NCI-H1048 (cell line): Measurements from ENCODE around the gene SH3D19.

Source experiments
- DNase-seq: peaks from one replicate; lab custom pipeline; 2025; lab: John Stamatoyannopoulos, UW

SH3D19 gene

GRCh38 chr4:151195801-151196200 is 129.6 kb downstream of the SH3D19 start:
- DNase-seq = no peak

GRCh38 chr4:151193414-151193813 is 132.0 kb downstream of the SH3D19 start:
- no peak for DNase-seq

- DNase-seq = no peak
Measured at GRCh38 chr4:151192556-151193235, 132.7 kb downstream of the SH3D19 start.

GRCh38 chr4:151184523-151185458 is 140.6 kb downstream of the SH3D19 start:
- DNase-seq = no peak

DNA sequence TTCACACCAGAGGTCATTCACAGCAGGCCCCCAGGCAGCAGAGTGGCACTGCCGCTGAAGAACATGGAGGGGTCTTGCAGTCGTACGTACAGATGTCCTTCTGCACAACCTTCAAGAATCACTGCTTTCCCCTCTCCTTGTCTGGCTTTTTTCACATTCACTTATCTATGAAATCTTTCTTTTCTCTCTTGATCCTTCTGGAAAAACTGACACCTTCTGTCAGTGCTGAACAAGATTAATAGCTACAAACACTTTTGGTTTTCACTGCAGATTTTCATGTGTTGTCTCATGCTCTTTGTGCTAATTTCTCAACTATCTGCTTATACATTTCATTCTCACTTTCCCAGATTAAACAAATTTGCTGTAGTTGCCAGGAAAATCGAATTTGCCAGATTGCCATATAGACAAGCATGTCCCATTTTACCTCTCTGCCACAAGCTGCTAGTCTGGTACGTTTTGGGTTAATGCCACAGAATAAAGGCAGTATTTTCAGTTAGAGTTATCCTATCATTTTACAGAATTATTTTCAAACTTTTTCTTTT is 142.9 kb downstream of the SH3D19 start:
- DNase-seq = no peak

DNA sequence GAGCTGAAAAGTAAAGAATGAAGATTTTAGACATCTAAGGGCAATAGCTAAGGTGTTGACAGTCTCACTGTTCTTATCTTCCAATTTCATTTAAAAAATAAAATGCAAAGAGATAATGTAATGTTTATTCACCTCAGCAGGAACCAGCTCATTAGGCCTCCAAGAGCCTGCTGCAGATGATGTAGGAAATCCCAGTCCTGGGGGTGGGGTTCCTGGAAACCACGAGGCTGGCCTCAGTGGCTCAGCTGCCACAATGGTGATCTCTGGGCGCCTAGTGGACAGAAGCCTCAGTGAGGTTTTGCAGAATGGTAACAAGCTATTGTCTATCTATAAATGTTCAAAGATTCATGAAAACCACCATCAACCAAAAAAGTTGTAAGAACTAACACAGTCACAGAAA is 148.7 kb downstream of the SH3D19 start:
- DNase-seq = no peak

- no peak for DNase-seq
Measured at GRCh38 chr4:151175754-151176631, 149.4 kb downstream of the SH3D19 start.

DNA sequence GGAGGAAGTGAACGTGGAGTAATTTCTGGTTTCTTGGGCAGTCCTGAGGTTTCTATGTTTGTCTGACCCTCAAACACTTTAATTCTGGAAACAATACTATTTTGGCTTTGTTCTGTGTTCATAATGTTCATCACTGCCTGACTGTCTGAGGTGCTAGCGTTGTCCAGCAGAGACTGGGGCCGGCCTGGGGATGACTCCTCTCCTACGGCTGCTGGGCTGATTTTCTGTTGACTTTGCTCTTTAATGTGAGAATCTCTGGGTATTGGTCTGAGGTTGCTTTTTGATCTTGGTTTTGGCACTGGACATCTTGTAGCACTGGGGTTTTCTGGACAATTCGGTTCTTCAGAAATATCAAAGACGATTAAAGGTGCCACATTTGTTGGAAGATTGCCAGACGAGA is 150.2 kb downstream of the SH3D19 start:
- no peak for DNase-seq

GRCh38 chr4:151174784-151175183 is 150.6 kb downstream of the SH3D19 start:
- DNase-seq = no peak

DNA sequence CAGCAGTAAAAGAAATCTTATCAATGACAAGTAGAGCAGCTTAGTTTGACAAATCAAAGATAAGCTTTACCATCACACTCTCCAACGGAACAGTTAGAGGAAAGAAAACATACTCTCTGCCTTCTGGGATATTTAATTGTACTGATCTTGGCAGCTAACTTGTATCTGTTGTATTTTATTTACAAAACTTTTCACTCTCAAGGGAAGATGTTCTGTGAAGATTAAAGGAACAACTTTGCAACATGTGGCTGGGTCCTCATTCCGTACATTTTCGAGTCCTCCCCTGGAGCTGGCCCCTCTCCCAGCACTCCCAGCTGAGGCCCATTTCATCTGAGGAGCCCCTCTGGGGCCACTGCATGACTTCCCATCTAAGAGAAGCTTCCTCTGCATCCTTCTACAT is 151.5 kb downstream of the SH3D19 start:
- DNase-seq = no peak

- no peak for DNase-seq
Measured at GRCh38 chr4:151169900-151170299, 155.5 kb downstream of the SH3D19 start.

GRCh38 chr4:151169223-151169622 is 156.2 kb downstream of the SH3D19 start:
- no peak for DNase-seq

DNA sequence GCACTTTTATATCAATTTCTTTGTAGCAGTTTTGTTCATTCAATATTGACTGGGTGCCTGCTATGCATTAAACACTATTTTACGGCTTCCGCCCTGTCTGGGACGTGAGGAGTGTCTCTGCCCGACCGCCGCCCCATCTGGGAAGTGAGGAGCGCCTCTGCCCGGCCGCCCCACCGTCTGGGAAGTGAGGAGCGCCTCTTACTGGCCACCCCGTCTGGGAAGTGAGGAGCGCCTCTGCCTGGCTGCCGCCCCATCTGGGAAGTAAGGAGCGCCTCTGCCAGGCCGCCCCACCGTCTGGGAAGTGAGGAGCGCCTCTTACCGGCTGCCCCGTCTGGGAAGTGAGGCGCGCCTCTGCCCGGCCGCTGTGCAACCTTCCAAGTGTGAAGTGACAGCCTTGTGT is 157.8 kb downstream of the SH3D19 start:
- no peak for DNase-seq

GRCh38 chr4:151166636-151167035 is 158.8 kb downstream of the SH3D19 start:
- DNase-seq = no peak

DNA sequence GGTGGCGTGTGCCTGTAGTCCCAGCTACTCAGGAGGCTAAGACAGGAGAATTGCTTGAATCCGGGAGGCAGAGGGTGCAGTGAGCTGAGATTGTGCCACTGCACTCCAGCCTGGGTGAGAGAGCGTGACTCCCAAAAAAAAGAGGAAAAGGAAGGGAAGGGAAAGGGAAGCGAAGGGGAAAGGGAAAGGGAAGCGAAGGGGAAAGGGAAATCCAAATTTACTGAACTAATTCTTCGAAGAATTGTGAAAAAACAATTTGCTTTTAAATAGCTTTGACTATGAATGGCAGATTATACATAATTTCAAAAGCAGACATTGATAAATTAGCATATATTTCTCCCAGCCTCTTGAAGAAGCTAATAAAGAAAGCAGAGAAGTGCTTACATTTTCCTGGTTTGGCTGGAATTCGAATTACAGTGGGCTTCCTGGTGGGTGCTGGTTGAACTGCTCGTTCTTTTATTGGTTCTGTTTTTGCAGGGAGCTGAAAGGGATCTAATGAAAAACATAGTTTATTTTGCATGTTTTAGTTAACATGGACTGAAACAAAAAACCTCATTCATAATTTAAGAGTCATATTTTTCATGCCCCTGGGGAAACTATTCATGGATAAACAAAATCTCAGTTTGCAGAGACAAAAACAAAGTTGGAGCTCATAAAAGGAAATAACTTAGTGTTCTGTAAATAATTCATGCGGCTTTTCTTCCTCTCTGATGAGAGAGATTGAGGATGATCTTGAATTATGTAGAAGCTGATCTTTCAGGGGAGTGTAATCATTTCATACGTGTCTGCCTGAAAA is 160.0 kb downstream of the SH3D19 start:
- DNase-seq = no peak

GRCh38 chr4:151163855-151164254 is 161.6 kb downstream of the SH3D19 start:
- no peak for DNase-seq

DNA sequence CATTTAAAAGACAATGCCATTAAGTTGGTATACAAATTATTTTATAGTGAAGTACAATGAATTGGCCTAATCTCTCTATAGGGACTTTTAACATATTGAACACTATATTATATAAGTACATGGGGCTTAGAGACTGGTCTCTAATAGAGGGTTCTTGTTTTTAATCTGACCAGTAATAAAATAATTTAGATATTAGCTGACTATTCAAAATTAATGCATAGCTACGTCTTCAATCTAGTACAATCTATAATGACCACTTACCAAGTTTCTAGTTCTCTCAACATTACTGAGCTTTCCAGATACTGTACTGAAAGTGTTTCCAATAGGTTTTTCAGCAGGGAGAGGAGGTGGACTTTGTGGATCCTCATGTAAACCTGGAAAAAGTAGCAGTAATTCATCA is 166.4 kb downstream of the SH3D19 start:
- DNase-seq = no peak

DNA sequence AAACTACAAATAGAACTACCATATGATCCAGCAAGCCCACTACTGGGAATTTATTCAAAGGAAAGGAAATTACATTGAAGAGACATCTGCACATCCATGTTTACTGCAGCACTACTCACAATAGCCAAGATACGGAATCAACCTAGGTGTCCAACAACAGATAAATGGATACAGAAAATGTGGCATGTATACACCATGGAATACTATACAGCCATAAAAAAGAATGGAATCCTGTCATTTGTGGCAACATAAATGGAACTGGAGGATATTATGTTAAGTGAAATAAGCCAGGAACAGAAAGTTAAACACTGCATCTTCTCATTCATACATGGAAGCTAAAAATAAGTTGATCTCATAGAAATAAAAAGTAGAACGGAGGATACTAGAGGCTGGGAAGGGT is 167.9 kb downstream of the SH3D19 start:
- no peak for DNase-seq

- no peak for DNase-seq
Measured at GRCh38 chr4:151153585-151153984, 171.8 kb downstream of the SH3D19 start.

DNA sequence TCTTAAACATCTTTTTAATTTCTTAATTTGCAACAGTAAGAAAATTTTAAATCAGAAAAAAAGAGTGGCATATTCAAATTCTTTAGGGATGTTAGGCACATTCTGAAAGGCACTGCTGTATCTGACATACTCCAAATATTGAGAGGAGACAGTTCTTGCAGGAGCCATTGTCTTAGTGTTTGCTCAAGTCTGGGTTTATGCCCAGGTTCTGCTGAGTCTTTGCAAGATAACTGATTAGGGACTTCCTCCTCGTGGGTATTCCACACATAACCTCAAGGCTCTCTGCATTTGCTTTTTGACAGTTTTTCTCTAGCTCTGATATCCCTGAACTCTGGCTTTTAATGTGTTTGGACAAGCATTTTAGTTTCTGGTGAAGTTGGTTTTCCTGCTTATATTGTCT is 173.4 kb downstream of the SH3D19 start:
- DNase-seq = no peak
